GM12878 (cell line): ENCODE measurements around the gene TACSTD2. TPM values are rescaled to one million over a fixed set of nuclear protein-coding genes. Genes with fewer than 3 reads are reported as not detected.
A peak's percentile ranks its signal among the peaks of the same experiment; 100 is the strongest.

ENCODE experiments used
- ATAC-seq: fragments of 200-7000 bp; cut with Tn5 transposase; 3 replicates; pipeline ENCODE4 v1.9.1; 2020; ENCODE audit warnings: mild to moderate bottlenecking, moderate library complexity
- BruUV-seq: library from RNA; stranded (reverse); fragments of 400-500 nt; replicated peaks from 2 replicates; lab custom pipeline; 2021; lab: Mats Ljungman, UMichigan
- CTCF ChIA-PET: fragments of 300-600 bp; sonication (Branson Sonifier 250); formaldehyde crosslinking; extraction: SDS; loops from one replicate; lab custom pipeline; 2021; ENCODE audit warnings: inconsistent platforms; lab: Yijun Ruan, JAX
- POLR2A ChIA-PET: fragments of 350-600 bp; formaldehyde crosslinking; extraction: SDS; loops from one replicate; lab custom pipeline; 2021; ENCODE audit warnings: inconsistent platforms; lab: Charles Lee
- RAD21 ChIA-PET: fragments of 300-600 bp; sonication (Branson Sonifier 250); formaldehyde crosslinking; loops from one replicate; lab custom pipeline; 2023; ENCODE audit warnings: antibody characterized with exemption; ENCODE audit not compliant: unreplicated experiment; lab: Charles Lee
- SMC1A ChIA-PET: fragments of 300-600 bp; sonication (Branson Sonifier 250); formaldehyde crosslinking; loops from one replicate; lab custom pipeline; 2023; ENCODE audit not compliant: unreplicated experiment, uncharacterized antibody; lab: Charles Lee
- DNase-seq: peaks from one replicate; pipeline ENCODE4 v3.0.0-alpha.2; 2011; ENCODE audit warnings: low read depth, low spot score
- FAIRE-seq: peaks from 3 replicates; lab custom pipeline; 2011; peaks lifted over from hg19 to GRCh38; lab: Jason Lieb, UNC
- H2AFZ ChIP-seq: 2 replicates; pipeline ENCODE4 v1.6.0; 2011; ENCODE audit warnings: low read depth, low read length, control low read depth; ENCODE audit not compliant: control insufficient read depth
- H3K27ac ChIP-seq: 2 replicates; pipeline ENCODE4 v1.5.1; 2011; ENCODE audit warnings: control low read depth; ENCODE audit not compliant: control insufficient read depth, insufficient read depth
- H3K27me3 ChIP-seq, 2 experiments: replicated peaks in 1 of 2; 2 replicates each; pipeline versions ENCODE4 v1.6.0 to v1.6.1; 2011; ENCODE audit warnings: low read length in 1 of 2; ENCODE audit not compliant: control insufficient read depth in 2 of 2, insufficient read depth in 2 of 2
- H3K36me3 ChIP-seq, 2 experiments: 2 replicates each; pipeline ENCODE4 v1.5.1; 2011; ENCODE audit warnings: low read length in 1 of 2; ENCODE audit not compliant: control insufficient read depth in 2 of 2, insufficient read depth in 2 of 2
- H3K4me1 ChIP-seq: 2 replicates; pipeline ENCODE4 v1.6.1; 2011; ENCODE audit warnings: mild to moderate bottlenecking, low read length, moderate library complexity, mixed read lengths; ENCODE audit not compliant: control insufficient read depth, insufficient read depth
- H3K4me2 ChIP-seq: 2 replicates; pipeline ENCODE4 v1.6.0; 2011; ENCODE audit warnings: control low read depth; ENCODE audit not compliant: control insufficient read depth, insufficient read depth
- H3K4me3 ChIP-seq: fragments of 200-600 bp; sonication (generic); 2 replicates; pipeline ENCODE4 v1.5.1; 2016
- H3K79me2 ChIP-seq: 2 replicates; pipeline ENCODE4 v1.6.0; 2011; ENCODE audit warnings: low read length; ENCODE audit not compliant: control insufficient read depth, insufficient read depth
- H3K9ac ChIP-seq: 2 replicates; pipeline ENCODE4 v1.8.0; 2011; ENCODE audit warnings: low read length, control low read depth, mixed read lengths; ENCODE audit not compliant: control insufficient read depth, insufficient read depth
- H3K9me3 ChIP-seq: replicated peaks from 3 replicates; pipeline ENCODE4 v1.5.1; 2011; ENCODE audit warnings: mild to moderate bottlenecking, low read length; ENCODE audit not compliant: control insufficient read depth, insufficient read depth
- H4K20me1 ChIP-seq: 2 replicates; pipeline ENCODE4 v1.6.0; 2011; ENCODE audit not compliant: control insufficient read depth, insufficient read depth
- FOXK2 ChIP-seq: fragments of 450-650 bp; IDR thresholded peaks from 2 replicates; pipeline ENCODE4 v1.6.1; 2017; ENCODE audit warnings: mild to moderate bottlenecking, moderate library complexity
- KLF5 ChIP-seq: fragments of 450-650 bp; IDR thresholded peaks from 2 replicates; pipeline ENCODE4 v1.6.1; 2014; ENCODE audit warnings: mild to moderate bottlenecking; ENCODE audit not compliant: partially characterized antibody
- LARP7 ChIP-seq: fragments of 450-650 bp; IDR thresholded peaks from 2 replicates; pipeline ENCODE4 v1.6.1; 2017; ENCODE audit warnings: mild to moderate bottlenecking
- SMAD1 ChIP-seq: fragments of 450-650 bp; IDR thresholded peaks from 2 replicates; pipeline ENCODE4 v1.6.1; 2018; ENCODE audit warnings: mild to moderate bottlenecking, low read depth; ENCODE audit not compliant: partially characterized antibody
- USF2 ChIP-seq: IDR thresholded peaks from 2 replicates; pipeline ENCODE4 v1.6.1; 2011; ENCODE audit warnings: low read depth, low read length, improper control_type of control experiment, borderline replicate concordance
- ZNF622 ChIP-seq: fragments of 450-650 bp; IDR thresholded peaks from 2 replicates; pipeline ENCODE4 v1.6.1; 2017; ENCODE audit warnings: mild to moderate bottlenecking, inconsistent platforms
- ZZZ3 ChIP-seq: IDR thresholded peaks from 2 replicates; pipeline ENCODE4 v1.6.1; 2011; ENCODE audit warnings: low read depth; ENCODE audit not compliant: control insufficient read depth, insufficient read length
- WGBS: methylation state at CpG from one replicate; pipeline ENCODE4 v1.1.6; 2016; ENCODE audit warnings: low lambda C conversion rate; ENCODE audit not compliant: insufficient replicate concordance, insufficient coverage; ENCODE audit errors: missing lambda C conversion rate; 5-methylcytosine and 5-hydroxymethylcytosine counted together
- in situ Hi-C: fragments of 300-500 bp; cut with MboI; formaldehyde crosslinking; loops from 9 replicates; pipeline ENCODE4 v1.14.3; 2018; ENCODE audit warnings: mixed read lengths
- intact Hi-C: fragments of 100-400 bp; cut with micrococcal nuclease; formaldehyde crosslinking; loops from one replicate; pipeline ENCODE4 v1.14.2; 2022; ENCODE audit not compliant: unreplicated experiment
- polyA plus RNA-seq, 11 experiments: library from polyadenylated mRNA; depleted of rRNA in 4 of 11; unstranded in 6 of 11; stranded (reverse) in 5 of 11; fragments of >200 nt; fragmentation: Nextera tagmentation in 4 of 11; fragmentation: Illumina TruSeq in 1 of 11; extraction: Ambion mirVana in 4 of 11; extraction: Trizol in 1 of 11; gene quantifications; 1 replicate in 1 of 11; 2 replicates in 10 of 11; pipeline versions ENCODE4 v1.2.1 to v1.2.3, GENCODE V29; 2011 to 2016; ENCODE audit warnings: inconsistent platforms in 2 of 11, missing spikeins in 2 of 11, low read depth in 1 of 11
- total RNA-seq, 4 experiments: library from RNA; depleted of rRNA in 3 of 4; stranded (reverse); fragments of >200 nt in 3 of 4; fragmentation: Illumina TruSeq in 1 of 4; extraction: Trizol in 1 of 4; gene quantifications; 2 replicates each; pipeline versions ENCODE4 v1.2.1 to v1.2.3, GENCODE V29; 2013 to 2021

Gene TACSTD2
- total and polyA plus RNA-seq, 10 of the 15 experiments (the other 5 are each of a cell fraction or from before 2014, with no cell fraction given): 0.56 to 9.4 (median 3.7) TPM

DNA sequence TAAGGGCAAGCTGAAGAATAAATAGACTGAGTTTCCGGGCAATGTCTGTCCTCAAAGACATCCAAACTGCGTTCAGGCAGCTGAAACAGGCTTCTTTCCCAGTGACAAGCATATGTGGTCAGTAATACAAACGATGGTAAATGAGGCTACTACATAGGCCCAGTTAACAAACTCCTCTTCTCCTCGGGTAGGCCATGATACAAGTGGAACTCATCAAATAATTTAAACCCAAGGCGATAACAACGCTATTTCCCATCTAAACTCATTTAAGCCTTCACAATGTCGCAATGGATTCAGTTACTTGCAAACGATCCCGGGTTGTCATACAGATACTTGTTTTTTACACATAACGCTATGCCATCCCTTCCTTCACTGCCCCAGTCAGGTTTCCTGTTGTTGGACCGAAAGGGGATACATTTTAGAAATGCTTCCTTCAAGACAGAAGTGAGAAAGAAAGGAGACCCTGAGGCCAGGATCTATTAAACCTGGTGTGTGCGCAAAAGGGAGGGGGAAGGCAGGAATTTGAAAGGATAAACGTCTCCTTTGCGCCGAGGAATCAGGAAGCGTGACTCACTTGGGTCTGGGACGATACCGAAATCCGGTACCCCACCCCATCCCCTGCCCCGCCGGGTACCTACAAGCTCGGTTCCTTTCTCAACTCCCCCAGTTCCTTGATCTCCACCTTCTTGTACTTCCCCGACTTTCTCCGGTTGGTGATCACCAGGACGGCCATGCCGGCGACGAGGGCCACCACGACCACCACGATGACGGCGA lies 1.3 kb downstream of the TACSTD2 start:
- 65% methylated on average over 30 of the region's 32 CpGs for WGBS
- Histone ChIP-seq H2AFZ (no peak overlapping the region), H3K4me2 (peak overlapping the region; percentile 23; the same call in 1 of the 2 replicates)

More for the DNA sequence above, 1.3 kb downstream of the TACSTD2 start:
- Histone ChIP-seq H3K9ac (no peak overlapping the region), H3K27ac (no peak overlapping the region), H4K20me1 (no peaks in the 10 kb centered on the region), H3K36me3 (no peaks in the 10 kb centered on the region), H3K4me1 (peaks cover 44% of the 10 kb centered on the region), H3K9me3 (peaks cover 7% of the 10 kb centered on the region; the same call in 1 of the 3 replicates), H3K79me2 (no peaks in the 10 kb centered on the region), H3K4me3 (peak overlapping the region; percentile 15; the same call in 1 of the 2 replicates), H3K27me3 (no peaks in the 10 kb centered on the region)
- POLR2A ChIA-PET: no interaction called here
- no peak for FAIRE-seq
- in situ Hi-C loops: no loop called here
- RAD21 ChIA-PET: no interaction called here
- CTCF ChIA-PET: no interaction called here
- intact Hi-C loops: no loop called here
- TF ChIP-seq ZZZ3 (no peak), USF2 (no peak), LARP7 (no peak), ZNF622 (no peak), KLF5 (no peak), FOXK2 (no peak), SMAD1 (no peak)
- BruUV-seq: no TSS peak
- no peak for ATAC-seq
- DNase-seq: no peak
- SMC1A ChIA-PET: interaction anchor here (1.9 kb wide), 1 partner anchor 76 kb away, joined by 8 read pairs; no protein-coding TSS in a partner anchor
